GM19468 (cell line): ENCODE results near the gene TUT4.

ENCODE experiments used
- ATAC-seq: cut with Tn5 transposase; IDR thresholded peaks from one replicate; pipeline ENCODE4 v1.9.1; 2021; ENCODE audit warnings: mild to moderate bottlenecking, moderate library complexity, moderate number of reproducible peaks; ENCODE audit not compliant: unreplicated experiment; ENCODE audit errors: extremely low read depth

The TUT4 gene

GRCh38 chr1:52572387-52572786 lies 19.5 kb upstream of the TUT4 start:
- ATAC-seq = no peak

GRCh38 chr1:52571783-52572182 lies 18.9 kb upstream of the TUT4 start:
- no peak for ATAC-seq

GRCh38 chr1:52569449-52570210 lies 16.7 kb upstream of the TUT4 start:
- no peak for ATAC-seq

GRCh38 chr1:52567943-52568342 lies 15.1 kb upstream of the TUT4 start:
- no peak for ATAC-seq

GRCh38 chr1:52562766-52563165 lies 9.9 kb upstream of the TUT4 start:
- no peak for ATAC-seq

- no peak for ATAC-seq
These were observed 7.0 kb upstream of the TUT4 start for GRCh38 chr1:52559875-52560274.

- no peak for ATAC-seq
These were observed 6.0 kb upstream of the TUT4 start for GRCh38 chr1:52558941-52559340.

- ATAC-seq = no peak
These were observed 3.9 kb upstream of the TUT4 start for GRCh38 chr1:52556641-52557360.

GRCh38 chr1:52554756-52555155 lies 1.9 kb upstream of the TUT4 start:
- no peak for ATAC-seq

GRCh38 chr1:52554267-52554640 lies 1.4 kb upstream of the TUT4 start:
- no peak for ATAC-seq

- ATAC-seq = peak; percentile 19
These were observed 722 bp upstream of the TUT4 start for GRCh38 chr1:52553362-52554266.

- no peak for ATAC-seq
These were observed 722 bp downstream of the TUT4 start for GRCh38 chr1:52552236-52552504.

- ATAC-seq = no peak
These were observed 1.2 kb downstream of the TUT4 start for GRCh38 chr1:52551507-52552235.

- no peak for ATAC-seq
These were observed 2.4 kb downstream of the TUT4 start for GRCh38 chr1:52550447-52550846.

GRCh38 chr1:52549267-52549666 lies 3.6 kb downstream of the TUT4 start:
- no peak for ATAC-seq

- no peak for ATAC-seq
These were observed 6.0 kb downstream of the TUT4 start for GRCh38 chr1:52546852-52547251.

- no peak for ATAC-seq
These were observed 8.0 kb downstream of the TUT4 start for GRCh38 chr1:52544665-52545525.

GRCh38 chr1:52542085-52542688 lies 10.7 kb downstream of the TUT4 start:
- no peak for ATAC-seq
